HepG2 (cell line): ENCODE data around the gene ZSCAN31. TPM values are rescaled to one million over a fixed set of nuclear protein-coding genes. Genes with fewer than 3 reads are reported as not detected.

Source experiments
- ATAC-seq: fragments of 200-7000 bp; cut with Tn5 transposase; 3 replicates; pipeline ENCODE4 v1.9.1; 2020; ENCODE audit warnings: mild to moderate bottlenecking, moderate library complexity
- BruUV-seq: library from RNA; stranded (reverse); fragments of 400-500 nt; replicated peaks from 2 replicates; lab custom pipeline; 2021; lab: Mats Ljungman, UMichigan
- CTCF ChIA-PET: fragments of 300-600 bp; formaldehyde crosslinking; extraction: SDS; loops from one replicate; lab custom pipeline; 2021; ENCODE audit warnings: low total read pairs, inconsistent platforms, low intra/inter-chr PET ratio; lab: Yijun Ruan, JAX
- POLR2A ChIA-PET: fragments of 350-600 bp; sonication (Branson Sonifier 250); formaldehyde crosslinking; loops from one replicate; lab custom pipeline; 2020; ENCODE audit warnings: antibody characterized with exemption, inconsistent platforms; lab: Yijun Ruan, JAX
- DNase-seq: peaks from one replicate; pipeline ENCODE4 v3.0.0-alpha.2; 2015; ENCODE audit warnings: low spot score
- FAIRE-seq: peaks from 3 replicates; lab custom pipeline; 2011; peaks lifted over from hg19 to GRCh38; lab: Jason Lieb, UNC
- H2AFZ ChIP-seq: one replicate; pipeline ENCODE4 v1.6.1; 2011; ENCODE audit warnings: low read length, inconsistent platforms
- H3K27ac ChIP-seq: fragments of 300-600 bp; 3 replicates; pipeline ENCODE4 v1.8.0; 2011; ENCODE audit warnings: mixed run types, mild to moderate bottlenecking, mixed read lengths, low read length, inconsistent platforms; ENCODE audit not compliant: insufficient read depth; ENCODE audit errors: extremely low read length
- H3K27me3 ChIP-seq, 2 experiments: fragments of 200-600 bp in 1 of 2; 2 replicates in 1 of 2; 3 replicates in 1 of 2; pipeline versions ENCODE4 v1.6.0 to v1.8.0; 2011; ENCODE audit warnings: low read length in 2 of 2, mild to moderate bottlenecking in 2 of 2, moderate library complexity in 2 of 2, inconsistent platforms in 1 of 2; ENCODE audit not compliant: insufficient read depth in 2 of 2, control insufficient read depth in 1 of 2
- H3K36me3 ChIP-seq, 2 experiments: fragments of 200-600 bp in 1 of 2; replicated peaks in 1 of 2; 2 replicates in 1 of 2; 3 replicates in 1 of 2; pipeline versions ENCODE4 v1.5.1 to v1.8.0; 2011; ENCODE audit warnings: low read length in 2 of 2, inconsistent platforms in 1 of 2; ENCODE audit not compliant: insufficient read depth in 2 of 2, control insufficient read depth in 1 of 2
- H3K4me1 ChIP-seq: 2 replicates; pipeline ENCODE4 v1.5.1; 2012; ENCODE audit warnings: low read length, inconsistent platforms; ENCODE audit not compliant: insufficient read depth
- H3K4me2 ChIP-seq: 2 replicates; pipeline ENCODE4 v1.6.0; 2011; ENCODE audit warnings: low read depth, low read length, inconsistent platforms
- H3K4me3 ChIP-seq, 3 experiments: fragments of 200-600 bp in 1 of 3; sonication (generic), shearing (Covaris generic) in 1 of 3; replicated peaks in 1 of 3; 2 replicates each; pipeline ENCODE4 v1.5.1; 2011 to 2016; ENCODE audit warnings: low read length in 3 of 3, inconsistent platforms in 2 of 3, low read depth in 2 of 3, mild to moderate bottlenecking in 2 of 3, control low read depth in 1 of 3, mixed read lengths in 1 of 3; ENCODE audit not compliant: insufficient read depth in 1 of 3
- H3K79me2 ChIP-seq: one replicate; pipeline ENCODE4 v1.6.1; 2011; ENCODE audit warnings: low read length, inconsistent platforms; ENCODE audit not compliant: insufficient read depth
- H3K9ac ChIP-seq: 2 replicates; pipeline ENCODE4 v1.6.0; 2011; ENCODE audit warnings: mild to moderate bottlenecking, low read depth, low read length, inconsistent platforms; ENCODE audit not compliant: insufficient read depth
- H3K9me3 ChIP-seq: 2 replicates; pipeline ENCODE4 v1.5.1; 2012; ENCODE audit warnings: mild to moderate bottlenecking, low read length
- H4K20me1 ChIP-seq: 2 replicates; pipeline ENCODE4 v1.6.0; 2011; ENCODE audit warnings: inconsistent platforms, mild to moderate bottlenecking, low read length, moderate library complexity; ENCODE audit not compliant: insufficient read depth
- ELK4 ChIP-seq: sonication (generic); formaldehyde crosslinking; IDR thresholded peaks from 2 replicates; pipeline ENCODE4 v1.9.0; 2021; ENCODE audit warnings: missing genetic modification reagents, borderline replicate concordance
- GZF1 ChIP-seq: sonication (generic); formaldehyde crosslinking; IDR thresholded peaks from 2 replicates; pipeline ENCODE4 v1.5.1; 2020; ENCODE audit warnings: mild to moderate bottlenecking, missing genetic modification reagents
- HMGA1 ChIP-seq: sonication (generic); formaldehyde crosslinking; conservative IDR thresholded peaks from 2 replicates; pipeline ENCODE4 v1.4.0; 2020; ENCODE audit warnings: missing genetic modification reagents
- IKZF5 ChIP-seq: IDR thresholded peaks from 2 replicates; pipeline ENCODE4 v1.6.1; 2018; ENCODE audit warnings: missing genetic modification reagents, mild to moderate bottlenecking, missing compliant biosample characterization
- MIER3 ChIP-seq: IDR thresholded peaks from 2 replicates; pipeline ENCODE4 v1.6.1; 2016; ENCODE audit warnings: missing compliant biosample characterization, borderline replicate concordance
- PAXIP1 ChIP-seq: sonication (generic); formaldehyde crosslinking; conservative IDR thresholded peaks from 2 replicates; pipeline ENCODE4 v1.4.0; 2020; ENCODE audit warnings: mild to moderate bottlenecking, missing genetic modification reagents, moderate library complexity
- PHF21A ChIP-seq: sonication (generic); formaldehyde crosslinking; IDR thresholded peaks from 2 replicates; pipeline ENCODE4 v1.5.0; 2020; ENCODE audit warnings: mild to moderate bottlenecking, missing genetic modification reagents
- ZMYM4 ChIP-seq: sonication (generic); formaldehyde crosslinking; IDR thresholded peaks from 2 replicates; pipeline ENCODE4 v1.8.1; 2023; ENCODE audit warnings: mild to moderate bottlenecking, missing genetic modification reagents
- ZNF563 ChIP-seq: sonication (generic); formaldehyde crosslinking; IDR thresholded peaks from 2 replicates; pipeline ENCODE4 v1.8.0; 2022; ENCODE audit warnings: mild to moderate bottlenecking, moderate library complexity, missing genetic modification reagents
- in situ Hi-C: cut with HindIII; loops from 2 replicates; pipeline ENCODE4 v1.10.0; 2017; ENCODE audit warnings: low pct_unique_long_range_greater_than_20kb; ENCODE audit not compliant: extremely low pct_ligation_motif_present
- intact Hi-C: fragments of 100-400 bp; cut with micrococcal nuclease; formaldehyde crosslinking; loops from one replicate; pipeline ENCODE4 v1.10.0; 2022; ENCODE audit not compliant: unreplicated experiment
- polyA plus RNA-seq, 8 experiments: library from polyadenylated mRNA; depleted of rRNA in 3 of 8; stranded (reverse) in 7 of 8; unstranded in 1 of 8; fragments of >200 nt; fragmentation: Illumina TruSeq in 4 of 8; extraction: Trizol in 4 of 8; gene quantifications; 2 replicates each; pipeline versions ENCODE4 v1.2.1 to v1.2.3, GENCODE V29; 2011 to 2016; ENCODE audit warnings: low read depth in 4 of 8, missing spikeins in 1 of 8, mixed read lengths in 1 of 8; ENCODE audit not compliant: insufficient read depth in 1 of 8
- total RNA-seq, 5 experiments: library from RNA; depleted of rRNA; stranded (reverse); fragments of >200 nt; fragmentation: Illumina TruSeq; extraction: Trizol; gene quantifications; 2 replicates each; pipeline ENCODE4 v1.2.3, GENCODE V29; 2016; ENCODE audit warnings: low read depth in 1 of 5

ZSCAN31 gene
- total and polyA plus RNA-seq, 2 of the 13 experiments (the other 11 are each of a cell fraction or from before 2014, with no cell fraction given) = 5.3 to 6.2 TPM

- no peak for TF ChIP-seq ELK4 (CRISPR knock-in tag)
- TF ChIP-seq HMGA1 = no peak
- TF ChIP-seq PHF21A (CRISPR knock-in tag) = no peak
- TF ChIP-seq GZF1 = no peak
These were observed 44.4 kb upstream of the ZSCAN31 start (continued) for GRCh38 chr6:28380381-28380780.

- in situ Hi-C loops = no loop called here
- peaks cover 0 to 28% of the 10 kb centered on the region in 2 experiments for H3K36me3 ChIP-seq
- no peaks in the 10 kb centered on the region for H3K79me2 ChIP-seq
- ChIA-PET CTCF (no interaction called here), POLR2A (no interaction called here)
- no peaks in the 10 kb centered on the region for H4K20me1 ChIP-seq
- H2AFZ ChIP-seq = no peak overlapping the region
- TF ChIP-seq ZMYM4 (CRISPR knock-in tag) (no peak), ZNF563 (CRISPR knock-in tag) (no peak), PAXIP1 (CRISPR knock-in tag) (no peak), IKZF5 (CRISPR knock-in tag) (no peak), MIER3 (CRISPR knock-in tag) (no peak)
- no peak overlapping the region for H3K9ac ChIP-seq
- H3K4me3 ChIP-seq = no peak overlapping the region
- H3K9me3 ChIP-seq = no peaks in the 10 kb centered on the region
- intact Hi-C loops = no loop called here
- BruUV-seq = no TSS peak
- DNase-seq (no peak), ATAC-seq (no peak), FAIRE-seq (no peak)
- peaks cover 32% of the 10 kb centered on the region for H3K4me1 ChIP-seq
- H3K27ac ChIP-seq = no peak overlapping the region
- no peak overlapping the region for H3K4me2 ChIP-seq
- H3K27me3 ChIP-seq = no peaks in the 10 kb centered on the region
These were observed 42.7 kb upstream of the ZSCAN31 start for GRCh38 chr6:28378644-28379043.
